SKM-1 treated with dmso at 0.1 percent for 144 hours (cell line): ENCODE measurements around the gene CIB2.

ENCODE experiments used
- DNase-seq: peaks from one replicate; lab custom pipeline; 2025; ENCODE audit not compliant: unreplicated experiment; lab: John Stamatoyannopoulos, UW

Gene CIB2

GRCh38 chr15:78109156-78109555 is 22.1 kb downstream of the CIB2 start:
- DNase-seq: no peak

- peak; percentile 82 for DNase-seq
Observed at GRCh38 chr15:78108300-78109084, 22.8 kb downstream of the CIB2 start.

- no peak for DNase-seq
Observed at GRCh38 chr15:78107471-78107870, 23.8 kb downstream of the CIB2 start.

GRCh38 chr15:78105476-78106241 is 25.6 kb downstream of the CIB2 start:
- DNase-seq: no peak

- no peak for DNase-seq
Observed at GRCh38 chr15:78104566-78105475, 26.4 kb downstream of the CIB2 start.

- no peak for DNase-seq
Observed at GRCh38 chr15:78104119-78104479, 27.1 kb downstream of the CIB2 start.

GRCh38 chr15:78103406-78104118 is 27.7 kb downstream of the CIB2 start:
- DNase-seq: peak; percentile 57

GRCh38 chr15:78102741-78103140 is 28.5 kb downstream of the CIB2 start:
- no peak for DNase-seq

- no peak for DNase-seq
Observed at GRCh38 chr15:78102211-78102610, 29.0 kb downstream of the CIB2 start.

GRCh38 chr15:78101423-78102105 is 29.7 kb downstream of the CIB2 start:
- no peak for DNase-seq

- no peak for DNase-seq
Observed at GRCh38 chr15:78100886-78101285, 30.4 kb downstream of the CIB2 start.

- no peak for DNase-seq
Observed at GRCh38 chr15:78098131-78098755, 33.0 kb downstream of the CIB2 start.

GRCh38 chr15:78097667-78098066 is 33.6 kb downstream of the CIB2 start:
- DNase-seq: no peak

- no peak for DNase-seq
Observed at GRCh38 chr15:78093242-78094020, 37.8 kb downstream of the CIB2 start.

GRCh38 chr15:78092261-78093041 is 38.8 kb downstream of the CIB2 start, which contains the start of gene SH2D7:
SH2D7 (plus strand) TSS chr15:78092561; CDS start chr15:78092585, 24 bp downstream.
- DNase-seq: no peak

GRCh38 chr15:78090422-78091063 is 40.7 kb downstream of the CIB2 start:
- DNase-seq: no peak

- no peak for DNase-seq
Observed at GRCh38 chr15:78088773-78089080, 42.5 kb downstream of the CIB2 start.
